ENCODE results near the gene ZC3H7B.

DNA sequence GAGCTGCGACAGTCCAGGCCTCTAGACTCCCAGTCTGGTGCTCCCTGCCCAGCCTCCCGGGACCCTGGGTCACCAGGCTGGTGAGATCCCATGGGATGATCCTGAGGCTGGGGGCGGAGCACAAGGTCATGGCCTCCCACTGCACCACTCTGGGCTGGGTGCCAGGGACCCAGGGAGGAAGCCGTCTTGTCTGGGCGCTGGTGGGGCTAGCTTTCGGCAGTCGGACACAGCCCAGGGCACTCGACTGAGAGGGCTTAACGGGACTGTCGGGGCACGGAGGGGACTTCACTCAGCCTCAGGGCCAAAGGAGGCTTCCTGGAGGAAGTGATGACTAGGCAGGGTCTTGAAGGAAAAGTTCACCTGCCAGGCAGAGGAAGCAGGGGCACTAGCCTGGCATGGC, 39.0 kb downstream of the ZC3H7B start:
- TF ChIP-seq, protein P1, sequence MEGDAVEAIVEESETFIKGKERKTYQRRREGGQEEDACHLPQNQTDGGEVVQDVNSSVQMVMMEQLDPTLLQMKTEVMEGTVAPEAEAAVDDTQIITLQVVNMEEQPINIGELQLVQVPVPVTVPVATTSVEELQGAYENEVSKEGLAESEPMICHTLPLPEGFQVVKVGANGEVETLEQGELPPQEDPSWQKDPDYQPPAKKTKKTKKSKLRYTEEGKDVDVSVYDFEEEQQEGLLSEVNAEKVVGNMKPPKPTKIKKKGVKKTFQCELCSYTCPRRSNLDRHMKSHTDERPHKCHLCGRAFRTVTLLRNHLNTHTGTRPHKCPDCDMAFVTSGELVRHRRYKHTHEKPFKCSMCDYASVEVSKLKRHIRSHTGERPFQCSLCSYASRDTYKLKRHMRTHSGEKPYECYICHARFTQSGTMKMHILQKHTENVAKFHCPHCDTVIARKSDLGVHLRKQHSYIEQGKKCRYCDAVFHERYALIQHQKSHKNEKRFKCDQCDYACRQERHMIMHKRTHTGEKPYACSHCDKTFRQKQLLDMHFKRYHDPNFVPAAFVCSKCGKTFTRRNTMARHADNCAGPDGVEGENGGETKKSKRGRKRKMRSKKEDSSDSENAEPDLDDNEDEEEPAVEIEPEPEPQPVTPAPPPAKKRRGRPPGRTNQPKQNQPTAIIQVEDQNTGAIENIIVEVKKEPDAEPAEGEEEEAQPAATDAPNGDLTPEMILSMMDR (IDR thresholded peaks at IDR 0.05; ENCODE audit: low read depth, low read length, poor library complexity, severe bottlenecking), result no peak
- TF ChIP-seq EZH2phosphoT487 (IDR thresholded peaks at IDR 0.05; ENCODE audit: borderline replicate concordance, low read length), result no peak

All from DOHH2 (cell line).